ENCODE data around the gene MS4A7. TPM values are rescaled to one million over a fixed set of nuclear protein-coding genes. Genes with fewer than 3 reads are reported as not detected.
"Not testable (repeated sequence)": the region's sequence is repeated elsewhere in the genome, so short reads cannot be mapped to it uniquely, and the experiment has no call there.

The MS4A7 gene, protein sequence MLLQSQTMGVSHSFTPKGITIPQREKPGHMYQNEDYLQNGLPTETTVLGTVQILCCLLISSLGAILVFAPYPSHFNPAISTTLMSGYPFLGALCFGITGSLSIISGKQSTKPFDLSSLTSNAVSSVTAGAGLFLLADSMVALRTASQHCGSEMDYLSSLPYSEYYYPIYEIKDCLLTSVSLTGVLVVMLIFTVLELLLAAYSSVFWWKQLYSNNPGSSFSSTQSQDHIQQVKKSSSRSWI
- not detected in 2 replicates for total RNA-seq
- polyA plus RNA-seq (2012) = not detected

DNA sequence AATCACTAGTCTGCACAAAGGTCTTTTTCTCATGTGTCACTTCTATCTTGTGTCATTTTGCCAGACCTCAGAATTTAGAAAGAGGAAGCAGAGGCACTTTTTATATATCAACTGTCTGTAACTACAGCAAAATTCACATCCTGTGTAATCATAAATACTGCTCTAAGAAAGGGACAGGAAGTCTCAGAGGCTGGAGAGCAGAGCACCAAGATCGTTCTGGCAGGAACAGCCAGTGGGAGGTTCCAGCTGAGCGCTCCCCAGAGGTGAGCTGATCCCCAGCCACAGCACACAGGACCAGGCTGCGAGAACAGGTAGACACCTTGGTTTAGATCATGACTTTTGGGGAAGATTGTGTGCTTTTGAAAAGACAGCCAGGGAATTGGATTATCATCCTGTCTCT is at the start of gene MS4A7:
MS4A7 (plus strand) TSS at position 179 of the 400 bp plus-strand sequence. CDS start 4,610 bp downstream, outside the sequence.
- no peak for DNase-seq (ENCODE audit: low read depth)

DNA sequence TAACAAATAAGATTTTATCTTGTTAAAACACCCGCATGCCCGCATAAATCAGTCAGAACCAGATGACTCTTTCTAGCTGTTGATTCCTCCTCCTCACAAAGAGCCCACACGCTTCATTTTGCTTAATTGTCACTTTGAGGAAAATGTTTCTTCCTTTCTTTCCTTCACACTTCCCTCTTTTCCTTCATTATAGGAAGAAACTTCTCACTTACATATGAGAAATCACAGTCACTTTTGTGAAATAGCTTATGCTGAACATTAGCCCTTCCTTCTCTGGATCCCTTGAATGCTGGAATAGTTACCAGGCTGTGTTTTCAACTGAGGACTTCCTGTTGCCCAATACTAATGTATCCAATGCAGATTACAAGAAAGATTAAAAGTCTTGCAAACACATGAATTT is 45.5 kb upstream of the MS4A7 start:
- DNase-seq (ENCODE audit: low read depth) = no peak

DNA sequence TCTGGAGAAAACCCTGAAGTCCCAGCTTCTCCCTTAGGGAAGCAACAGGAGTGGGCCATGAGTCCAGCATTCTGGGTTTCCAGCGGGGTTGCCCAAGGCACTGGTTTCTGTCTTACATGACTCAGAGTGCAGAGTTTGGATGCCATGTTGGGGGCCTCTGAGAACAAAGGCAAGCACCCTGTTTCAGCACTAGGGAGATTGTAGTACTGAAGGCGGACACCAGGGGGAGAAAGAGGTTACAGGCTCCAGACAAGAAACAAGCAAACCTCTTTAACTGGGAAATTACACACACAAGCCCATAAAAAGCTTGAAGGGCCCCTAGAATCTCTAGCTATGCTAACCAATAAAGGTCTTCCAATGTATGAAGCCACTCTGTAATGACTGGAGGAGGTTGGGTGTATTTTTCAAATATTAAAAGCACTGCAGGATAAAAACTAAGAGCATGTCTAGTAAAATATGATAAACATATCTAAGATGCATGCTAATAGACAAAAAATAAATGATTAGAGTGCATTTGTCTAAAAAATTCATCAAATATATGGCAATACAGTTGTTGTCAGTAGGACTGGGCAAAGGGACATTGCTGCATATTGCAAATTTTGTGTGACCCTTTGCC is 44.2 kb upstream of the MS4A7 start:
- DNase-seq (ENCODE audit: low read depth) = peak; percentile 58

DNA sequence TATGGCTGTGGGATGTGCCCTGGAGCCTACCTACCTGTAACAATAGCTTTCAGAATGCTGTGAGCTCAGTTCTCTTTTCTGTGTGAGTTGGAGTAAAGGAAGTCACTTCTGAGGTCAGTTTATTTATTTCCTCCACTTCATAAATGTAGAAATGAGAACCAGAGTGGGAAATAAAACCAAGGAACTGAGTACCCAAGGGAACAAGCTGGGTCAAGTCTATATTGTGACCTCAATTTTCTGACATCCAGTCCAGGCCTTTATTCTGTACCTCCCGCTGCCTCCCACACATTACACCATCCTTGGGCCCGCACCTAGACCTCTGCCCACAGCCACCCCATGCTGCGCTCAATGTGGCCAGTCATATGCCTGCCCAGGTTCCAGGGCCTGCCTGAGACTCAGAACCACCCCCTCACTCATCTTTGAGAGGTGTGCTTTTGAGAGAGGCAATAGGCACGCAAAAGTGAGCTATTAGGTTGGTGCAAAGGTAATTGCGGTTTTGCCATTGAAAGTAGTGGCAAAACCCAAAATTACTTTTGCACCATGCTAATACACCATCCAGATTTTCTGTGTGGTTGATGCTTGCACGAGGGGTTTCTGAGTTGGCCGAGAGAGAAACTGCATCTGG is 41.5 kb upstream of the MS4A7 start:
- DNase-seq (ENCODE audit: low read depth) = no peak

DNA sequence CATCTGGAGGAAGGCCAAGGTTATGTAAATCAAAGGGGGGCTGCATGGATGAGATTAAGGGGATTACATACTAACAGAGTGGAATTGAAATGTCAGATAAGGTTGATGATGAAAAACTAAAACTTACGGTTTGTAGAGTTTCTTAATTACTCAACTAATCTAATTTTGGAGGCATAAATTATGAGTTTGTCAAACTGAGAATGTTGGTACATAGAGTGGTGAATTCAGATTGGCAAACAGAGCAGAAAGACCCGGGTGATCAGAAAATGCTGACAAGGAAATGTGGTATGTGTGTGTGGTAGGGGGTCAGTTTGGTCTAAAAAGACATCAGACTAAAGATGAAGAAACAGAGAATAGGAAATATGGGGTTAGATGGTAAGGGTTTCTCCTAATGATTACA is 40.3 kb upstream of the MS4A7 start:
- no peak for DNase-seq (ENCODE audit: low read depth)

DNA sequence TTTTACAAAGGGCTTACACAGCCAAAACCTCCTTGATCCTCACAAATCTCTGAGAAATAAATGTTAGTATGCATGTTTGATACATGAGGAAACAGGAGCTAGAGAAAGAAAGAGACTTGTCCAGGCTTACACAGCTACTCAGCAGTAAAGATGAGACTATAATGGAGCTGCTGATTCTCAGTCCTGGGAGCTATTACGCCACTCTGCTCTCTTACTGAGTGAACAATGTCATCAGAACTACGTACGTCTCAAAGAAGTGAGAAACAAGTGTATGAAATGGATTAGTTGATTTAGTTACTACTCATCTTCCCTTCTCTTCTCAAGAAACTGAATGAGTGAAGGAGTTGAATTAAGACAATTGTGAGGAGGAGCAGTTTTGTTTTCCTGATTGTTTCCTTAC is 39.0 kb upstream of the MS4A7 start:
- DNase-seq (ENCODE audit: low read depth) = no peak

DNA sequence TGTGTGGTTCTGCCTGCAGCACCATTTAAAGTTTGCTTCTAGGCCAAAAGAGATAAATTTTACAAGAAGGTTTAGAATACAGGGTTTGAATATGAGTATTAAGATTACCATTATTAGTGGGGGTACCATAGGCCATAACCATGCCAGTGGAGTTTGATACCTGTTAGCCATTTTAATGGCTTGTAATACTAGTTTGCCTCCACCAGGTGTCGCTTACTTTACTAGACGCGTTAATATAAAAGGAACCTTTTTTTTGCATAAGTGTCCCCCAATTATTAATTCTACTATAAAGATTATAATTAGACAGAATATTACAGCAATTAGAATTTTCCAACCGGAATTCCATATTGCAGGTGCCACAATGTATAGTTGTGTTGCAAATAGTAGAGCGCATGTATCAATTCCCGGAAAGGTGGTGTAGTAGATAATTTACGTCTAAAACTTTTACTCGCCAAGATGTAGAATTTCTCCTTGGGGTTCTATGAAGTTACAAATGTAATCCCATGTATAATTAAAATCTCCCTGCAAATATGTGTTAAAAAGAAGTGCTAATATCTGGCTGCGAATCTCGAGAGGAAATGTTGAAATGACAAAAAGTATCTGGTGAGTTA is 35.1 kb upstream of the MS4A7 start:
- peak; percentile 11 for DNase-seq (ENCODE audit: low read depth)

DNA sequence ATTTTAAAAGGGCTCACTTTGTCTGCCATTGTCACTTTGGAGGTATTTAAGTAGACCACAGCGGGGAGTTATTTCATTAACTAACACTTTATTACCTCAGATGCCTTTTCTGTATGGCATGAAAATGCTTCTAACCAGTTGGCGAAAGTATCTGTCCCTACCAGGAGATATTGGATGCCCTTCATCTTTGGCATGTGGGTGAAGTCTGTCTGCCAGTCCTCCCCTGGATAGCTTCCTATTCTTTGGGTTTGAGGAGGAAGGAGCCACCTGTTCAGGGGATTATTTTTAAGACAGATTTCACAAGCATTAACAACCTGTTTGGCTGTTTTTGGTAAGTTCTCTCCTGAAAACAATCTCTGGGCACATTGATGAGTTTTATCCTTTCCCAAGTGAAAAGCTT is 34.2 kb upstream of the MS4A7 start:
- DNase-seq (ENCODE audit: low read depth) = no peak

DNA sequence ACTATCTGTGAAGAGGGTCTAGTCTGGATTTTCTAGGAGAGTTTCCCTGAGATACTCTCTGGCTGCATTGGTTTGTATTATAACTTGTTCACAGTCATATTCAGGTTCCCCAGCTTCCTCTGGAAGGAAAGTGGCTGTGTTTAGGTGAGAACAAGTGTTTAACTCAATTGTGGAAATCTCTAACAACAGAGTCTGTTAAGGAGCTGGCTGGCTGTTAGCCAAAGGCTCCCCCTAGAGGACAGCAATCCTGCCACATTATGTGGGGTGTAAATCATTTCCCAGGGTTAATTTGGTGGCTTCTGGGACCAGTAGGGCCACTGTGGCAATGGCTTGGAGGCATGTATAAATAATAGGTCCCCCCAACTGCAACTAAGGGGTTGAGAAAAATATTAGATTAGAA is 32.8 kb upstream of the MS4A7 start:
- DNase-seq (ENCODE audit: low read depth) = peak; percentile 16

DNA sequence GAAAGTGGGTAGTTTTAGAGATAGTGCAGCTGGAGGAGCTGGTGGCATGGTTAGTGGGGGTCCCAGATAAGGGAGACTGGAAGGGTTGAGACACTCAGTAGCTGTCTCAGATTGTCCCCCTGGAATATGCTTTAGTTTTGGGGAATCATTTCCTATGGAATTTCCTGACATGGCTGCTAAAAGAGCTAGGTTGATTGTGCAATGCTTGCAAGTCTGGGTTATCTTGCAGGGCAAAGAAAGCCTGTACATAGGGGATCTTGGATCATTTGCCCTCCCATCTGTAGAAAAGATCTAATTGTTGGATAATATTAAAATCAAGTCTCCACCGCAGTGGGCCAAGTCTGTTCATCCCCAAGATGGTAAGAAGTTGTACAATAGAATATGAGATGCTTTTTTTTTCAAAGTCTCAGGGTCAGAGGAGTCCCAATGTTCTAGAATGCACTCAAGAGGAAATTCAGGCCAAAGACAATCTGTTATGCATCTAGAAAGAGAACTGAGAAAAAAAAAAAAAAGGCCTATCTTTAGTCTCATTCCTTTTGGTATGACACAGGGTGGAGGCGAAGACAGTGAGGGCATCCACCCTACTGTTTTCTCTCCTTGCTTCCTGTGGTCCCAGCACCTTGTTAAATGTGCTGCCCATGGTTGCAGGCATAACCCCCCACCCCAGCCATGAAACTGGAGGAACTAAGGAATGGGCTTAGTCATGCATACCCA is 31.1 kb upstream of the MS4A7 start:
- no peak for DNase-seq (ENCODE audit: low read depth)

DNA sequence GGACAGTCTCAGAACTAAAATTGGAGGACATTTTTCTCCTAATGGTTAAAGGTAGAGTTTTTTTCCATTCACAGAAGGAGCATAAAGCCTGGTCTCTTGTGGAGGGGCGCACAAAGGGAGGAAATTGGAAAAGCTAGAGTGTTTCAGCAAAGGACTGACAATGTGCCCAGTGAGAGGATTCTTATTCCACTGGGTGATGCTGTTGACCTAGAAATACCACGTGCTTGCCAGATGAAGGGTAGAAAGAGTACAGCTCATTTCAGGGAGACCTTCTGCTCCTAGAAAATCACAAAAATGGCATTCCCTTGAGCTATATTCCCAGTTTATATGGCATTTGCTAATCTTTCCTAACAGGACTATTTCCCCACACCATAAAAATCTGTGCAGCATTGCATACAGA is 30.2 kb upstream of the MS4A7 start:
- no peak for DNase-seq (ENCODE audit: low read depth)

DNA sequence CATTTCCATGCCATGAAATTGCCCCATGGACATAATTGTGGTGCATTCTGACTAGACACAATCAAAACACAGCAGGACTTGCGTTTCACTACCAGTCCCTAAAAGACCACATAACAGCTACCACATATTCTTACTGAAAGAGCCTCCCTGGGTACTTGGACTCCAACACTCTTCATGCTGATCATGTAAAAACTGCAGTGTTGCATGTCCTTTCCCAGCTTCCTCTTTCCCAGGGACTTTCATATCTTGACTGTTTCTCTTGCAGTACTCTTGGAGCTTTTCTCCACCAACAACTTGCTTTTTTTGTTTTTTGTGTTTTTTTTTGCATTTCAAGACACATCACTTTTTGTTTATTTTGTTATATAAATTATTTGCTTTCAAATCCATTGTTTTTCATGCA is 28.3 kb upstream of the MS4A7 start:
- DNase-seq (ENCODE audit: low read depth) = no peak

DNA sequence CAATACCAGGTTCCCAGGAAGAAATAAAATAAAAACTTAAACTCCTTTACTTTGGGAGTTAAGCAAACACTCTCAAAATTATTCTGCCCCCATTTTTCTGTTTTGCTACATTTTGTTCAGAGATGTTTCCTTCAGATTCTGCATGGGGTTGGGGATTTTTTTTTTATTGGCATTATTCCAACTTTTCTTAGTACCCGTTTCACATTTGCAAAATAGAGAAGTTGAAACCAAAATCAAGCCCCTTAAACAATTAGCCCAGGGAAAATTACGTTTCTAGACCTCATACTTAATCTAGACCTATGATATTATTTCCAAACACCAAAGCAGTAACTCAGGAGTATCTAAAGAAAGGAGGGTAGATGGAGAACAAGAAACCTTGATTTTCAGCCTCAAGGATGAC is 20.6 kb upstream of the MS4A7 start:
- DNase-seq (ENCODE audit: low read depth) = no peak

DNA sequence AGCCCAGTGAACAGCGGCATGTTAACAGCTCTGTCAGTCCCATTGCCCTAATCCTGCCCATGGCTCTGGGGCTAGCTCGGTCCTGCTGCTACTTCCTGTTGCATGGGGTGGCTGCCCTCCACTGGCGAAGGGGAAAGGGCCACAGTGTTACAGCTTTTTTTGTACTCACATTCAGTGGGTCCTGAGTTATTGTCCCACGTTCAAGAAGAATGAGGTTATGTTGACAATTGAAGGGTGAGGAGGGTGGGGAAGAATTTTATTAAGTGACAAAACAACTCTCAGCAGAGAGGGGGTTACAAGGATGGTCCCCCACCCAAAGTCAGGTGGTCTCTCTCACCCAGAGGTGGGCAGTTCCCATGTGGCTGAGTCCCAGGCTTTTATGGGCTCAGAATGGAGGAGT is 17.7 kb upstream of the MS4A7 start:
- no peak for DNase-seq (ENCODE audit: low read depth)

DNA sequence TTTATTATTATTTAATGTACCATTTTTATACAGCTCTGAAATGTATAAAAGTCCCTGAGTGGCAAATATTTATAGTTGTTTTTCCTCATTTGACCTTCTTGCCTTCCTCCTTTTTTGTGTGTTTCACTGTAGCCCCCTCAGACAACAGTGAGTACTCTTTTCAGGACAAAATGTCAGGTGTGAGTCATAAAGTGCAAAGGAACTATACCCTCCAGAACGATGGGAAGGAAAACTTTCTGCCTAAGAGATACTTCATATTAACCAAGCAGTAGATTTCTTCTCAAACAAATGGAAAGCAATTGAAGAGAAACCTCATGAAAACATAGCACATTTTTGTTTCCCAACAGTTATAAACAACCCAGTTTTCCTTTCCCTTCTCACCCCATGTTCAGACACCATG is 16.1 kb upstream of the MS4A7 start:
- DNase-seq (ENCODE audit: low read depth) = no peak

DNA sequence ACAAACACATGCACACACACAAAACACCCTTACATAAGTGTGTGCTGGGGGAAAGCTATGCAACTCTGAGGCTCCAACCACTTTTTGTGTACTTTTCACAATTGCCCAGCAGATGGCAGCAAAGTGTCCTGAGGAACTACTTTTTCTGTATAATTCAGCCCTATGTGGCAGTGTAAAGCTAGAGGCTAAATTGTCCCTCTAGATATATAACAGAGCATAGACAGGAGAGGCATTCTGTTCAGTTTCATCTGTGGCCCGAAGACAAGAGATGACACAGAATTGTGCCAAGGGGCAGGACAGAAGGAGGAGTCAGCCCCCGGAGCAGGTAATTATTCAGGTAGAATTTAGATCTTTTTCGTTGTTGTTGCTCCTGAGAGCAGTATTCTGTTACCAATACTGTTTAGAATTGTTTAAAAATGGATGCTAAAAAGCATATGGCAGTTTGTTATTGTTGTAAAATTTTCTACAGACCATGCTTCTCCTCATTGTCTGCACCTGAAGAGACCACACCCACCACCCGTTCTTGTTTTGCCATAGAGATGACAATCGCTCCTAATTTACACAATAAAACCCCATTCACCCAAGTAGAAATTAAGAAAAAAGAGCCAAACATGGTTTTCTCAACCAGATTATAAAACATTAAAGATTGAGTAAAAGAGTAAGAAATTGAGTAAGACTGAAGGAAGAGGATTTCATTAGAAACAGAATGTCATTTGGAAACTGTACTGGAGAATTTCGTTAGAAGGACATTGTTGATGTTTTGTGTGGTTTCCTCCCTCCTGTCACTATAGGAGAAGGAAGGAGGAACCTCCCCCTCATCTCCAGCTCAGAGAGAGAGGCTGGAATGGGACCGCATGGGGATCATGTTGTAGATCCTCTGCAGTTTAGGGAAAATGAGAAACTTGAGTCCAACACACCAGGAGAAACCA is 14.5 kb upstream of the MS4A7 start:
- peak; percentile 76 for DNase-seq (ENCODE audit: low read depth)

DNA sequence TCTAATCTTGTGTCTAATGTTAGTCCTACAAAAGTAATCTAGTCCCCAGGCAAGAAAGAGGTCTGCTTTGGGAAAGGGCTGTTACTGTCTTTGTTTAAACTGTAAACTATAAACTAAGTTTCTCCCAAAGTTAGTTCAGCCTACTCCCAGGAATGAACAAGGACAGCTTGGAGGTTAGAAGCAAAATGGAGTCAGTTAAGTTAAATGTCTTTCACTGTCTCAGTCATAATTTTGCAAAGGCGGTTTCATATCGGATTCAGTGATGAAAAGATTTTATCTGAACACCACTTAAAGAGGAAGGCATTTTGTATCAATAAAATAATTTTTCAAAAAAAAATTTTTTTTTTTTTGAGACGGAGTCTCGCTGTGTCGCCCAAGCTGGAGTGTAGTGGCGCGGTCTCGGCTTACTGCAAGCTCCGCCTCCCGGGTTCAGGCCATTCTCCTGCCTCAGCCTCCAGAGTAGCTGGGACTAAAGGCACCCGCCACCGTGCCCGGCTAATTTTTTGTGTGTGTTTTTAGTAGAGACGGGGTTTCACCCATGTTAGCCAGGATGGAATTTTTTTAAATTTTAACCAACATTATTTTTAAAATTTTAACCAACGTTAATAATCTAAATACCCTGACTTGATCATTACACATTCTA is 11.9 kb upstream of the MS4A7 start:
- DNase-seq (ENCODE audit: low read depth) = not testable (repeated sequence)

DNA sequence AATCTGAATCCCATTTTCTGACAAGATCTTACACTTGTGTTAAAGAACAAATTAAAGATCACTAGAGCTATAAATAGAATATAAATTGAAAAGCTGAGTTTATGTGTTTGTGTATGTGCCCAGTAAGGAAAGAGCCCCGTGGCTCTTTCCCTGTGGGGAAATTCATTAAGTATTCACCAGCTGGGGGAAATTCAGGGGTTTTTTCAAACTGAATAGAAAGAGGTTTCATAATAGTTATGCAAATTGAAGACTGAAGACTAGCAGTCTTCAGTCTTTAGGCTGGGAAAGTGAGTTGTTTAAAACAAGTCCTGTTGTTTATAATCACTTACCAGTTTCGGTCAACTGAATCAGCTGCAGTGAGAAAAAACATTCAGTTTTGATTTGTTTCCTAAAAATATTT is 11.3 kb upstream of the MS4A7 start:
- DNase-seq (ENCODE audit: low read depth) = no peak

DNA sequence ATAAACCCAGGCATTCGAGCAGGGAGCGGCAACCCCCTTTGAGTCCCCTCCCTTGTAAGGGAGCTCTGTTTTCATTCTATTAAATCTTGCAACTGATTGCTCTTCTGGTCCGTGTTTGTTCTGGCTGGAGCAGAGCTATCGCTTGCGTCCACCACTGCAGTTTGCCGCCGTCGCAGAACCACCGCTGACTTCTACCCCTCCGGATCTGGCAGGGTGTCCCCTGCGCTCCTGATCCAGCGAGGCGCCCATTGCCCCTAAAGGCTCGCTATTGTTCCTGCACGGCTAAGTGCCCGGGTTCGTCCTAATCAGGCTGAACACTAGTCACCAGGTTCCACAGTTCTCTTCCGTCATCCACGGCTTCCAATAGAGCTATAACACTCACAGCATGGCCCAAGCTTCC is 10.4 kb upstream of the MS4A7 start:
- DNase-seq (ENCODE audit: low read depth) = no peak

DNA sequence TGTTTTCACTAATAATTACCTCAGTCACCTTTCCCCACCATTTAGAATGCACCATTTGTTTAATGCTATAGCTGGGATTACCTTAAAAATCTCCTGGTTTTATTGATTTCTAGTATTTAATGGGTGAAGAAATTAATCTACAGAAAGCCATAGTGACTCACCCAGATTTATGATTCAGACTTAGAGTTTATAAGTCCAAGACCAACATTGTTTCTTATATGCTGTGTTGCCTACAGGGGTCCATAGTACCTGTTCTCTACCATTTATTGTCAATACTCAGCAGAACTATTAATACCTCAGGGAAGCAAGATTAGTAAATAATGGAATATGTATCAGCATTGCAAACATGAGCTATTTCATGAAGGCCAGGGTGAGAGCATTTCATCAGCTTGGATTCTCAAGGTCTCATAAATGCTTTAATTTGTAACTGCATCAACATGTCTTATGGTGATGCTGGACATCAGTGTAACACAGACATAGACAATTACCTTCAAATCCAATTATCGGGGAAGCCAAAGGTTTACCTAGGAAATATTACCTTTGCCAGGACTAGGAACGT is 8.0 kb upstream of the MS4A7 start:
- no peak for DNase-seq (ENCODE audit: low read depth)

All from myocyte (in vitro differentiated cells).